SK-N-MC (cell line): ENCODE data around the gene UBE2G1.

Source experiments
- EZH2 ChIP-seq: fragments of 200-600 bp; sonication (generic); IDR thresholded peaks from one replicate; pipeline ENCODE4 v1.6.1; 2017; ENCODE audit warnings: antibody characterized with exemption
- POLR2AphosphoS5 ChIP-seq: IDR thresholded peaks from 2 replicates; pipeline ENCODE4 v1.6.1; 2012; ENCODE audit warnings: mild to moderate bottlenecking, low read depth, low read length, borderline replicate concordance

DNA sequence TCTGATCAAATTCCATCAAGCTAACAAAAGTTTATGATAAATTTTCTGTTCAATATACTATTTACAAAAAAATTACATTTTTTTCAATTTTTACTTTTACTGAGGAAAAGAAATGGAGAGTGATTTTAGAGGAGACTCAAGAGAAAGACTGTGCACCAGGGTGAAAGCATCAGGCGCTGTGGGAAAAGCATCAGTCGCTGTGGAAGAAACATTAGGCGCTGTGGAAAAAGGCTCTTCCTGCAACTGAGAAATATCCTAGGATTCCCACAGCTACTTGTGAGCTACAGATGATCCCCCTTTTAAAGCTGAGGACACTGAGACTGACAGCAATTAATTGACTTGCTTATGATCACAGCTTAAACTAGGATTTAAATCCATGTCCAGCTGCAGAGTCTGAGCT, 107.6 kb downstream of the UBE2G1 start:
- no peak for TF ChIP-seq POLR2AphosphoS5
- TF ChIP-seq EZH2, result no peak
